ENCODE data around the gene MALL. TPM values are rescaled to one million over a fixed set of nuclear protein-coding genes. Genes with fewer than 3 reads are reported as not detected.

The MALL gene
- total RNA-seq, 1 experiment from 2014 or later, result 32.4 TPM

GRCh38 chr2:110103061-110103961, 12.3 kb downstream of the MALL start:
- BruUV-seq (replicated peaks), result no TSS peak
- peaks cover 93% of the 10 kb centered on the region for H3K4me1 ChIP-seq (replicated peaks; ENCODE audit: insufficient read depth)
- CTCF ChIA-PET, result interaction anchor here (0.6 kb wide), 1 partner anchor 59 kb away, joined by 7 read pairs; no protein-coding TSS in a partner anchor
- H3K79me2 ChIP-seq (ENCODE audit: low read depth), result peaks cover 66% of the 10 kb centered on the region
- intact Hi-C loops (cut with micrococcal nuclease; ENCODE audit: unreplicated experiment), result no loop called here
- TF ChIP-seq EZH2 (IDR thresholded peaks at IDR 0.05; ENCODE audit: low read depth) (no peak), CTCF (conservative IDR thresholded peaks at IDR 0.05) (no peak)
- H3K4me2 ChIP-seq, result peak overlapping the region; percentile 75
- POLR2A ChIA-PET (ENCODE audit: unreplicated experiment), result no interaction called here
- H3K4me3 ChIP-seq, result no peak overlapping the region
- no peak overlapping the region for H2AFZ ChIP-seq
- peaks cover 11% of the 10 kb centered on the region for H3K36me3 ChIP-seq (ENCODE audit: low read depth)
- DNase-seq, result no peak
- no peaks in the 10 kb centered on the region for H3K9me3 ChIP-seq (ENCODE audit: insufficient read depth, low read depth)
- H3F3A ChIP-seq (ENCODE audit: insufficient read depth, low read depth), result peaks cover 83% of the 10 kb centered on the region
- H3K27ac ChIP-seq, result peak overlapping the region; percentile 100
- H4K20me1 ChIP-seq (ENCODE audit: insufficient read depth), result no peaks in the 10 kb centered on the region
- no peaks in the 10 kb centered on the region for H3K27me3 ChIP-seq (ENCODE audit: insufficient read depth, low read depth)
- H3K9me2 ChIP-seq (ENCODE audit: insufficient read depth), result no peaks in the 10 kb centered on the region

GRCh38 chr2:110101901-110102803, 13.5 kb downstream of the MALL start:
- POLR2A ChIA-PET (ENCODE audit: unreplicated experiment), result interaction anchor here (0.7 kb wide), 1 partner anchor 29 kb away, joined by 4 read pairs; no protein-coding TSS in a partner anchor
- Histone ChIP-seq H3K27ac (peak overlapping the region; percentile 100), H3K9me2 (ENCODE audit: insufficient read depth) (no peaks in the 10 kb centered on the region), H4K20me1 (ENCODE audit: insufficient read depth) (no peaks in the 10 kb centered on the region), H2AFZ (no peak overlapping the region), H3K27me3 (ENCODE audit: insufficient read depth, low read depth) (no peaks in the 10 kb centered on the region), H3K79me2 (ENCODE audit: low read depth) (peaks cover 63% of the 10 kb centered on the region), H3K36me3 (ENCODE audit: low read depth) (peaks cover 11% of the 10 kb centered on the region), H3K4me3 (peak overlapping the region; percentile 25; the same call in 1 of the 2 replicates), H3F3A (ENCODE audit: insufficient read depth, low read depth) (peaks cover 80% of the 10 kb centered on the region), H3K9me3 (ENCODE audit: insufficient read depth, low read depth) (no peaks in the 10 kb centered on the region), H3K4me1 (replicated peaks; ENCODE audit: insufficient read depth) (peaks cover 93% of the 10 kb centered on the region), H3K4me2 (peak overlapping the region; percentile 75)
- TSS peak; percentile 94 for BruUV-seq (replicated peaks)
- CTCF ChIA-PET, result no interaction called here
- intact Hi-C loops (cut with micrococcal nuclease; ENCODE audit: unreplicated experiment), result loop anchor here (1.0 kb wide), 1 partner anchor 48 kb away; no protein-coding TSS in a partner anchor
- DNase-seq, result peak in 1 of 2 experiments; percentile 81
- no peak for TF ChIP-seq EZH2 (IDR thresholded peaks at IDR 0.05; ENCODE audit: low read depth)
- TF ChIP-seq CTCF (conservative IDR thresholded peaks at IDR 0.05), result no peak

DNA sequence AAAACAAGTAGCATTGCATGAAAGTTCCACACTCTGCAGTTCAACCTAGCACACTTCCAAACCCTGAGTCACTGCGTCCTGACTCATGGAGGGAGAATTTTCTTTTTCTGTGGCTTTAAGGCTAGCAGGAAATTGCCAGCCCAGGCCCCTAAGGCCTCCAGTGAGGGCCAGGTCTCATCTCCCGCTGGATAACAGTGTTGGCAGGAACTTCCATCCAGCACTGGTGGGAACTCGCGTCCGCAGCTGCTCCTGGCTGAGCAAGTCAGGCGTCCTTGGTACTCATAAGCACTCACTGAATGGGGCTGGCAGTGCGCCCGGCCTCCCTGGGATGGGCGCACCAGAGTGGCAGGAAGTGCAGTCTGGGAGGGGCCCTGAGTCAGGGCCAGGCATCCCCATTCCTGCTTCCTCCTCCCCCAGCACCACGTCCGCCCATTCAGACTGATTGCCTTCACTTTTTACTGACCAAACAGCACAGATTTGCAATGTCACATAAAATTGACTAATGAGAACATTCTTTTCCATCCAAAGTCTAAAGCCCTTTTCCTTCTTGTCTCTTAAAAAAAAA, 14.3 kb downstream of the MALL start:
- CTCF ChIA-PET, result no interaction called here
- intact Hi-C loops (cut with micrococcal nuclease; ENCODE audit: unreplicated experiment), result loop anchor here (1.0 kb wide), 1 partner anchor 49 kb away; no protein-coding TSS in a partner anchor
- H3K4me1 ChIP-seq (replicated peaks; ENCODE audit: insufficient read depth), result peaks cover 92% of the 10 kb centered on the region

More for the DNA sequence above, 14.3 kb downstream of the MALL start:
- H3K27me3 ChIP-seq (ENCODE audit: insufficient read depth, low read depth), result no peaks in the 10 kb centered on the region
- TF ChIP-seq CTCF (conservative IDR thresholded peaks at IDR 0.05), result no peak
- TF ChIP-seq EZH2 (IDR thresholded peaks at IDR 0.05; ENCODE audit: low read depth), result no peak
- peak; percentile 98 to 99 for DNase-seq
- POLR2A ChIA-PET (ENCODE audit: unreplicated experiment), result interaction anchor here (0.7 kb wide), 1 partner anchor 30 kb away, joined by 4 read pairs; no protein-coding TSS in a partner anchor
- no peak overlapping the region for H2AFZ ChIP-seq
- peaks cover 73% of the 10 kb centered on the region for H3F3A ChIP-seq (ENCODE audit: insufficient read depth, low read depth)
- peaks cover 11% of the 10 kb centered on the region for H3K36me3 ChIP-seq (ENCODE audit: low read depth)
- H3K4me3 ChIP-seq, result peak overlapping the region; percentile 25; the same call in 1 of the 2 replicates
- H3K9me3 ChIP-seq (ENCODE audit: insufficient read depth, low read depth), result no peaks in the 10 kb centered on the region
- H3K9me2 ChIP-seq (ENCODE audit: insufficient read depth), result no peaks in the 10 kb centered on the region
- H3K27ac ChIP-seq, result peak overlapping the region; percentile 100
- no peaks in the 10 kb centered on the region for H4K20me1 ChIP-seq (ENCODE audit: insufficient read depth)
- H3K4me2 ChIP-seq, result peak overlapping the region; percentile 75
- peaks cover 64% of the 10 kb centered on the region for H3K79me2 ChIP-seq (ENCODE audit: low read depth)
- no TSS peak for BruUV-seq (replicated peaks)

All from PC-9 (cell line).